ENCODE data around the gene ZC3H7A. TPM values are rescaled to one million over a fixed set of nuclear protein-coding genes. Genes with fewer than 3 reads are reported as not detected.

ZC3H7A gene
- total and polyA plus RNA-seq, 2 of the 13 experiments (the other 11 are each of a cell fraction or from before 2014, with no cell fraction given): 29.2 to 36.8 TPM

DNA sequence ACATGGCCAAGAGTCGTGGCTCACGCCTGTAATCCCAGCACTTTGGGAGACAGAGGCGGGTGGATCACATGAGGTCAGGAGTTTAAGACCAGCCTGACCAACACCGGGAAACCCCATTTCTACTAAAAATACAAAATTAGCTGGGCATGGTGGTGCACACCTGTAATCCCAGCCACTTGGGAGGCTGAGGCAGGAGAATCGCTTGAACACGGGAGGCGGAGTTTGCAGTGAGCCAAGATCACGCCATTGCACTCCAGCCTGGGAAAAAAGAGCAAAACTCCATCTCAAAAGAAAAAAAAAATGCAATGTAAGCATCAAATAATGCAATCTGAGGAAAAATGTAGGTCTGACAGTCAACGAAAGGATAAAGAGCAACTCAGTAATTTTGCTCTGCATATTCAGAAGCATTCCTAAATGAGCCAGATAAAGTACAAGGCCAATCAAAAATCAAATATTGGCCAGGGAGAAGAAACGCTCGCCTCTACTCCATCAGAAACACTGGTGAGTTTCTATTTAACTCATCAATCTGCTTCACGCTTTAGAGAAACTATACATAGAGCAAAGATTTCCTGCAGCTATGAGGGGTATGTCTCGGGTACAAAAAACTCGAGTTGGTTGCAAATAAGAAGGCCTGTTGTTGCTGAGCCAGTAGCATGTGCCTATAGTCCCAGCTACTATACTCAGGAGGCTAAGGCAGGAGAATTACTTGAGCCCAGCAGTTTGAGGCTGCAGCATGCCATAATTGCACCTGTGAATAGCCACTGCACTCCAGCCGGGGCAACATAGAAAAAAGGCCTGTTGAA lies 58.1 kb downstream of the ZC3H7A start (continued):
- TF ChIP-seq, protein P1, sequence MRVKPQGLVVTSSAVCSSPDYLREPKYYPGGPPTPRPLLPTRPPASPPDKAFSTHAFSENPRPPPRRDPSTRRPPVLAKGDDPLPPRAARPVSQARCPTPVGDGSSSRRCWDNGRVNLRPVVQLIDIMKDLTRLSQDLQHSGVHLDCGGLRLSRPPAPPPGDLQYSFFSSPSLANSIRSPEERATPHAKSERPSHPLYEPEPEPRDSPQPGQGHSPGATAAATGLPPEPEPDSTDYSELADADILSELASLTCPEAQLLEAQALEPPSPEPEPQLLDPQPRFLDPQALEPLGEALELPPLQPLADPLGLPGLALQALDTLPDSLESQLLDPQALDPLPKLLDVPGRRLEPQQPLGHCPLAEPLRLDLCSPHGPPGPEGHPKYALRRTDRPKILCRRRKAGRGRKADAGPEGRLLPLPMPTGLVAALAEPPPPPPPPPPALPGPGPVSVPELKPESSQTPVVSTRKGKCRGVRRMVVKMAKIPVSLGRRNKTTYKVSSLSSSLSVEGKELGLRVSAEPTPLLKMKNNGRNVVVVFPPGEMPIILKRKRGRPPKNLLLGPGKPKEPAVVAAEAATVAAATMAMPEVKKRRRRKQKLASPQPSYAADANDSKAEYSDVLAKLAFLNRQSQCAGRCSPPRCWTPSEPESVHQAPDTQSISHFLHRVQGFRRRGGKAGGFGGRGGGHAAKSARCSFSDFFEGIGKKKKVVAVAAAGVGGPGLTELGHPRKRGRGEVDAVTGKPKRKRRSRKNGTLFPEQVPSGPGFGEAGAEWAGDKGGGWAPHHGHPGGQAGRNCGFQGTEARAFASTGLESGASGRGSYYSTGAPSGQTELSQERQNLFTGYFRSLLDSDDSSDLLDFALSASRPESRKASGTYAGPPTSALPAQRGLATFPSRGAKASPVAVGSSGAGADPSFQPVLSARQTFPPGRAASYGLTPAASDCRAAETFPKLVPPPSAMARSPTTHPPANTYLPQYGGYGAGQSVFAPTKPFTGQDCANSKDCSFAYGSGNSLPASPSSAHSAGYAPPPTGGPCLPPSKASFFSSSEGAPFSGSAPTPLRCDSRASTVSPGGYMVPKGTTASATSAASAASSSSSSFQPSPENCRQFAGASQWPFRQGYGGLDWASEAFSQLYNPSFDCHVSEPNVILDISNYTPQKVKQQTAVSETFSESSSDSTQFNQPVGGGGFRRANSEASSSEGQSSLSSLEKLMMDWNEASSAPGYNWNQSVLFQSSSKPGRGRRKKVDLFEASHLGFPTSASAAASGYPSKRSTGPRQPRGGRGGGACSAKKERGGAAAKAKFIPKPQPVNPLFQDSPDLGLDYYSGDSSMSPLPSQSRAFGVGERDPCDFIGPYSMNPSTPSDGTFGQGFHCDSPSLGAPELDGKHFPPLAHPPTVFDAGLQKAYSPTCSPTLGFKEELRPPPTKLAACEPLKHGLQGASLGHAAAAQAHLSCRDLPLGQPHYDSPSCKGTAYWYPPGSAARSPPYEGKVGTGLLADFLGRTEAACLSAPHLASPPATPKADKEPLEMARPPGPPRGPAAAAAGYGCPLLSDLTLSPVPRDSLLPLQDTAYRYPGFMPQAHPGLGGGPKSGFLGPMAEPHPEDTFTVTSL (CRISPR knock-in tag; IDR thresholded peaks at IDR 0.05; ENCODE audit: borderline replicate concordance): peak; percentile 19; the same call in 1 of the 2 replicates
- TF ChIP-seq MAFK (conservative IDR thresholded peaks at IDR 0.05 in 1 of 2, IDR thresholded peaks at IDR 0.05 in 1 of 2; ENCODE audit: low read length in 2 of 2): peak; percentile 89 to 90
- TF ChIP-seq THAP11 (CRISPR knock-in tag; IDR thresholded peaks at IDR 0.05): no peak
- no peak for TF ChIP-seq TFE3 (CRISPR knock-in tag; IDR thresholded peaks at IDR 0.05)
- no peak for TF ChIP-seq NR2F2 (IDR thresholded peaks at IDR 0.05; ENCODE audit: borderline replicate concordance, low read depth)
- no peak for TF ChIP-seq SKIL (CRISPR knock-in tag; IDR thresholded peaks at IDR 0.05; ENCODE audit: borderline replicate concordance)
- no peak for TF ChIP-seq ZNF646 (CRISPR knock-in tag; IDR thresholded peaks at IDR 0.05)
- no peak for TF ChIP-seq NPAS2 (CRISPR knock-in tag; IDR thresholded peaks at IDR 0.05; ENCODE audit: borderline replicate concordance)
- TF ChIP-seq HNRNPH1 (optimal IDR thresholded peaks at IDR 0.05; ENCODE audit: low read depth, low read length): no peak
- TF ChIP-seq ZNF460 (CRISPR knock-in tag; IDR thresholded peaks at IDR 0.05; ENCODE audit: borderline replicate concordance): peak; percentile 61; the same call in 1 of the 2 replicates
- TF ChIP-seq DPF2 (CRISPR knock-in tag; IDR thresholded peaks at IDR 0.05; ENCODE audit: borderline replicate concordance, low read depth): no peak

Data from HepG2 (cell line).